ENCODE measurements around the gene NR3C2. TPM values are rescaled to one million over a fixed set of nuclear protein-coding genes. Genes with fewer than 3 reads are reported as not detected.

NR3C2 gene
- polyA plus RNA-seq, 1 experiment = 0.18 TPM

DNA sequence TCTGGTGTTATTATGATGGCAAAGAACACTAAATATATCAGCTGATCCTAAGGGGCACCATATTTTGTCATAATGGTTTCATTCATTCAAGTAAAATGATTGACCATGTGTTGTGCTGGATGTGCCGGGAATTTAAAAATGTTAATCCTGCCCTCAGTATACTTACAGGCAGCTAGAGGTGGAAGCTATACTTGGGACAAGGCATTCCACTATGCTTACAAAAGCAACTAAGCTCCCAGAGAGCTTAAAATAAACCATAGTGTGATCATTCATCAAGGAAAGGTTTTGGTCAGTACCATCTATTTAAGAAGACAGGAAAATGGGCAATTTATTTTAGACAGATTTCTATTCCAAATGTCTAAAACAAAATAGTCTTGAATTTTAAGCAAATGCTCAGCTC lies 46.4 kb downstream of the NR3C2 start:
- TF ChIP-seq, protein P1, sequence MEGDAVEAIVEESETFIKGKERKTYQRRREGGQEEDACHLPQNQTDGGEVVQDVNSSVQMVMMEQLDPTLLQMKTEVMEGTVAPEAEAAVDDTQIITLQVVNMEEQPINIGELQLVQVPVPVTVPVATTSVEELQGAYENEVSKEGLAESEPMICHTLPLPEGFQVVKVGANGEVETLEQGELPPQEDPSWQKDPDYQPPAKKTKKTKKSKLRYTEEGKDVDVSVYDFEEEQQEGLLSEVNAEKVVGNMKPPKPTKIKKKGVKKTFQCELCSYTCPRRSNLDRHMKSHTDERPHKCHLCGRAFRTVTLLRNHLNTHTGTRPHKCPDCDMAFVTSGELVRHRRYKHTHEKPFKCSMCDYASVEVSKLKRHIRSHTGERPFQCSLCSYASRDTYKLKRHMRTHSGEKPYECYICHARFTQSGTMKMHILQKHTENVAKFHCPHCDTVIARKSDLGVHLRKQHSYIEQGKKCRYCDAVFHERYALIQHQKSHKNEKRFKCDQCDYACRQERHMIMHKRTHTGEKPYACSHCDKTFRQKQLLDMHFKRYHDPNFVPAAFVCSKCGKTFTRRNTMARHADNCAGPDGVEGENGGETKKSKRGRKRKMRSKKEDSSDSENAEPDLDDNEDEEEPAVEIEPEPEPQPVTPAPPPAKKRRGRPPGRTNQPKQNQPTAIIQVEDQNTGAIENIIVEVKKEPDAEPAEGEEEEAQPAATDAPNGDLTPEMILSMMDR (IDR thresholded peaks at IDR 0.05; ENCODE audit: insufficient read depth, low read depth, low read length) = no peak
- ChIA-PET POLR2A (no interaction called here), CTCF (interaction anchor here (0.6 to 1.5 kb wide), 2 partner anchors 10 to 15 kb away, joined by 3 read pairs; no protein-coding TSS in a partner anchor)
- no peaks in the 10 kb centered on the region for H3K27me3 ChIP-seq (ENCODE audit: control insufficient read depth, insufficient read depth, low read length)
- no peak for DNase-seq (ENCODE audit: low read depth)
- no peaks in the 10 kb centered on the region for H3K36me3 ChIP-seq (ENCODE audit: control insufficient read depth, insufficient read depth, low read length)
- H3K4me3 ChIP-seq (ENCODE audit: low read depth, low read length) = no peak overlapping the region

GRCh38 chr4:148391056-148391455 lies 51.2 kb downstream of the NR3C2 start:
- no peaks in the 10 kb centered on the region for H3K27me3 ChIP-seq (ENCODE audit: control insufficient read depth, insufficient read depth, low read length)
- ChIA-PET POLR2A (no interaction called here), CTCF (no interaction called here)
- H3K4me3 ChIP-seq (ENCODE audit: low read depth, low read length) = no peak overlapping the region
- TF ChIP-seq, protein P1 (IDR thresholded peaks at IDR 0.05; ENCODE audit: insufficient read depth, low read depth, low read length) = no peak
- H3K36me3 ChIP-seq (ENCODE audit: control insufficient read depth, insufficient read depth, low read length) = no peaks in the 10 kb centered on the region
- DNase-seq (ENCODE audit: low read depth) = no peak

- no peak for DNase-seq (ENCODE audit: low read depth)
- TF ChIP-seq, protein P1 (IDR thresholded peaks at IDR 0.05; ENCODE audit: insufficient read depth, low read depth, low read length) = no peak
- H3K4me3 ChIP-seq (ENCODE audit: low read depth, low read length) = no peak overlapping the region
- no peaks in the 10 kb centered on the region for H3K36me3 ChIP-seq (ENCODE audit: control insufficient read depth, insufficient read depth, low read length)
- POLR2A ChIA-PET = no interaction called here
- CTCF ChIA-PET = no interaction called here
- H3K27me3 ChIP-seq (ENCODE audit: control insufficient read depth, insufficient read depth, low read length) = no peaks in the 10 kb centered on the region
Observed at GRCh38 chr4:148390311-148390710, 51.9 kb downstream of the NR3C2 start.

GRCh38 chr4:148380291-148380690 lies 61.9 kb downstream of the NR3C2 start:
- Histone ChIP-seq H3K36me3 (ENCODE audit: control insufficient read depth, insufficient read depth, low read length) (no peaks in the 10 kb centered on the region), H3K27me3 (ENCODE audit: control insufficient read depth, insufficient read depth, low read length) (no peaks in the 10 kb centered on the region), H3K4me3 (ENCODE audit: low read depth, low read length) (no peak overlapping the region)
- ChIA-PET POLR2A (no interaction called here), CTCF (no interaction called here)
- TF ChIP-seq, protein P1 (IDR thresholded peaks at IDR 0.05; ENCODE audit: insufficient read depth, low read depth, low read length) = no peak
- DNase-seq (ENCODE audit: low read depth) = no peak

GRCh38 chr4:148376151-148376550 lies 66.1 kb downstream of the NR3C2 start:
- POLR2A ChIA-PET = no interaction called here
- Histone ChIP-seq H3K27me3 (ENCODE audit: control insufficient read depth, insufficient read depth, low read length) (no peaks in the 10 kb centered on the region), H3K4me3 (ENCODE audit: low read depth, low read length) (no peak overlapping the region), H3K36me3 (ENCODE audit: control insufficient read depth, insufficient read depth, low read length) (no peaks in the 10 kb centered on the region)
- CTCF ChIA-PET = no interaction called here
- TF ChIP-seq, protein P1 (IDR thresholded peaks at IDR 0.05; ENCODE audit: insufficient read depth, low read depth, low read length) = no peak
- DNase-seq (ENCODE audit: low read depth) = no peak
